Measurements from ENCODE around the gene CFAP97D2.
"Not testable (repeated sequence)": the region's sequence is repeated elsewhere in the genome, so short reads cannot be mapped to it uniquely, and the experiment has no call there.

Gene CFAP97D2

GRCh38 chr13:114158869-114159666, 20.0 kb upstream of the CFAP97D2 start:
- DNase-seq = not testable (repeated sequence)

DNA sequence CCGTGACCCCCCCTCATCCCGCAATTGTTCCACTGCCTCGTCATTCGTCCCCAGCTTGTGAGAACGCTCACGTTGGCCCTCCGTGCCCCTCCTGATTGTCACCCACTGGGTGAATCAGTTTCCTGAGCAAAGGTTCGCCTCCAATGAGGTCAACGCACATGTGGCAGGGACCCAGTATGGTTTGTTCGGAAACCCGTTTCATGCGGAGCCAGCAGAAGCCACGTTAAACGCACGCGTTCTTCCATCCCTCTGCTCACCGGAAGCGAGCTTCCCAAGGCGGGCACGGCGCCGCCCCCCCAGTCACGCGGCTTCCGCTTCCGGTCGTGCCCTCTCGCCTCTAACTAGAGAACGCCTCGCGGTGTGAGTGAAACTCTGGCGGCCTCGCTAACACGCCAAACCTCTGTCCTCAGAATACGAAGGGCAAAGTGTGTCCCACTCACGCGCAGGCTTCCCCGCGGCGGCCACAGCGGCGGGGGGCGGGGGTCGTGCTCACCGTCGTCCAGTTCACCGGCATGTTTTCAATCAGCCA, 18.0 kb upstream of the CFAP97D2 start:
- DNase-seq = no peak

GRCh38 chr13:114161644-114162532, 17.2 kb upstream of the CFAP97D2 start:
- no peak for DNase-seq

GRCh38 chr13:114162533-114162922, 16.5 kb upstream of the CFAP97D2 start:
- DNase-seq = no peak

DNA sequence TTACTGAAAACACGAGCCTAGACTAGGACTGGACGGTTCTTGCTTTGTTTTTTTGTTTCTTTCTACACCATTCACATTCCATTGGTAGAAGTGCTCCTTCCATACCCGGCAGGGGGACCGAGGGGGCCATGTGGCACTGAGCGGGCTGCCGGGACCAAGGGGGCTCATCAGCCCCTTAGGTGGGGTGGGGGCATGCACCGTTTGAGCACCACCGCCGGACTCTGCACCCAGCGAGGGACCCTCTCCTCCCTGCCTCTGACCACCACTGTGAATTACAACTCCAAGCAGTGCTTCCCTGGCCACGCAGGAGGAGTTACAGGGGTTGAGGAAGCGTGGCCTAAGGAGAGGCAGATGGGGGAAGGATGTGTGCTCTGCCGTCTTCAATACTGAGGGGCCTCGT, 15.0 kb upstream of the CFAP97D2 start:
- no peak for DNase-seq

GRCh38 chr13:114164681-114165429, 14.2 kb upstream of the CFAP97D2 start:
- no peak for DNase-seq

DNA sequence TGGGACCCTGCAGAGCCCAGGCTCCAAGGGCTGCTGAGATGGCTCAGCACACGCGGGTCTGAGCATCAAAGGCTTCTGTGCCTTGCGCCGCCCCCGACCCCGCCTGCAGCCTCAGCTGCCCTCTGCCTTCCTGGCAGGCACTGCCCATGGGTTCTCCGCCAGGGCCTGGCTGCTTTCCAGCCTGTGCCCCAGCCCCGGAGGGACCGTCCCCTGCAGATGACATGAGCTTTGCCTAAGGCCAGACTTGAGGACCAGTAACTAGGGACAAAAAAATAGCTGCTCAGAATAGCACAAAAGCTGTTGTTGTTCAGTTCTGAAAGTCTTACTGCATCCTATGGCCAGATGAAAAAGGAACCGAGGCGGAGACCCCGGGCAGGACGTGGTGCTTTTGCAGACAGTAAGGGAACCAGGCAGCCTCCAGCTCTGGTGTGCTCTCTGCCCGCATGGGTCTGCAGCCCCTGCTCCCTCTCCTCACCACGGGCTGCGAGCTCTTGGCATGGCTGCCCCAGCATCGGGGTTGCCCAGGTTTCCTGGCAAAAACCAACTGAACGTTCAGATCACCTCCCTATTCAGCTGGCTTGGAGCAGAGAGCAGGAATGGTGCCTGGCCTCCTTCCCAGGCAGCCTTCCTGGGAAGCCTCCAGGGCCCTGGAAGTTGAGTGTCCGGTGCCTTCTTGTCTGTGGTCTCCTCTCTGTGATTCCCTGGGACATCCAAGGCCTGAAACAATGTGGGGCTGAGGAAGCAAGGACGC, 12.5 kb upstream of the CFAP97D2 start:
- no peak for DNase-seq

- DNase-seq = no peak
These were observed 11.6 kb upstream of the CFAP97D2 start for GRCh38 chr13:114167426-114167825.

GRCh38 chr13:114167885-114168284, 11.2 kb upstream of the CFAP97D2 start:
- no peak for DNase-seq

DNA sequence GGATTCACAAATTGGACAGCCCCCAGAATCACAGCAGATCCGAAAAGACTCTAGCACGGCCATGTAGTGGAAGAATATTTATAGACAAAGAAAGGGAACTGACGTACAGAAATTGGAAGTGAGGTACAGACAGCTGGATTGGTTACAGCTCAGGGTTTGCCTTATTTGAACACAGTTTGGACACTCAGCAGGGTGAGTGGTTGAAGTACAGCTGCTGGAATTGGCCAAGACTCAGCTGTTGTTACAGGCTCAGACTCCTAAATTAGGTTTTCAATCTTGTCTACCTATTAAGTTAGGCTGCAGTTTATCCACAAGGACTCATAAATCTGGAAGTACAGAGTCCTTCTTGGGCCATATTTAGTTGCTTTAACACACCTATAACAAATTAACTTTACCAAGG, 5.8 kb upstream of the CFAP97D2 start:
- DNase-seq = no peak

DNA sequence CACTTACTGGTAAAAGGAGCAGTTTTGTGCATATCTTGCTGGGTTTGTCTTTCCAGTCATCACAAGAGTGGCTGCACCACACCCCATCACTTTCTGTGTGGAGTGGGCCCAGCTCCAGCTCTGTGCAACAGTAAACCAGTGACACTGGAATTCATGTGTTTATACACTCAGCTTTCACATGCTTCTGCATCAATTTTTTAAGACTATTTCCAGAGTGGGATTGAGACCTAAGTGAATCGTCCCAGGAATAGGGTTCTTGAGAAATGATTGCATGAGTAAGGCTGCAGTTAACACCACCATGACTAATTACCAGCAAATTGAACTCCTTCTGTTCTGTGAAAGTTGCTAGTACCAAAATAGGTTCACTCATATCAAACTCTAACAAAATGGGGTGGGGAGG, 5.3 kb upstream of the CFAP97D2 start:
- no peak for DNase-seq

DNA sequence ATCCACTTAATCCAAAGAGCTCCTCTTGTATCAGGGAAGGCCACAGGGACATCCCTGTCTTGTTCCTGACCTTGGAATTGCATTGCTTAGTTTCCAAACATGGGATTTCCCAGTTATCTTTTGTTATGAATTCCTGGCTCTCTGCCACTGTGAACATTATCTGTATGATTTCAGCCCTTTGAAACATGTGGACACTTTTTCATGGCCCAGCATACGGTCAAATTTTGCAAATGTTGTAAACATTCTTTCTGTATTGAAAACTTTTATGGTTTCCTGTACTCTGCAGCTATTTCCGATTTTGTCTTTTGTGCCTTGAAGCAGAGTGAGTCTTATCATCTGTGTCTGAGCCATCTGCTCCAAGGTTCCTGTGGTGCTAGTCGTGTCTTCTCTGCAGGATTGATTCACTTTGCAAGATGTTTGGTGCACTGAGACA, 4.5 kb upstream of the CFAP97D2 start:
- DNase-seq = no peak

DNA sequence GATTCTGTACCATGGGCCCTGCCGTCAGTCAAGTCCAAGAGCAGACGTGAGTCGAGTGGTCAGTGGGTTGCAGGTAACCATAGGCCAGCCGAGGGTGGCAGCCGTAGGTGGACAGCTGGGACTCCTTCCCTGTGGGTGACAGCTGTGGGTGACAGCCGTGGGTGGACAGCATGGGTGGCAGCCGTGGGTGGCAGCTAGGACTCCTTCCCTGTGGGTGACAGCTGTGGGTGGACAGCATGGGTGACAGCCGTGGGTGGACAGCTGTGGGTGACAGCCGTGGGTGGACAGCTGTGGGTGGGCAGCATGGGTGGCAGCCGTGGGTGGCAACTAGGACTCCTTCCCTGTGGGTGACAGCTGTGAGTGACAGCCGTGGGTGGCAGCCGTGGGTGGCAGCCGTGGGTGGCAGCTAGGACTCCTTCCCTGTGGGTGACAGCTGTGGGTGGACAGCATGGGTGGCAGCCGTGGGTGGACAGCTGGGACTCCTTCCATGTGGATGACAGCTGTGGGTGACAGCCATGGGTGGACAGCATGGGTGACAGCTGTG, 2.6 kb upstream of the CFAP97D2 start:
- not testable (repeated sequence) for DNase-seq

- DNase-seq = no peak
These were observed 1.6 kb upstream of the CFAP97D2 start for GRCh38 chr13:114177245-114178010.

DNA sequence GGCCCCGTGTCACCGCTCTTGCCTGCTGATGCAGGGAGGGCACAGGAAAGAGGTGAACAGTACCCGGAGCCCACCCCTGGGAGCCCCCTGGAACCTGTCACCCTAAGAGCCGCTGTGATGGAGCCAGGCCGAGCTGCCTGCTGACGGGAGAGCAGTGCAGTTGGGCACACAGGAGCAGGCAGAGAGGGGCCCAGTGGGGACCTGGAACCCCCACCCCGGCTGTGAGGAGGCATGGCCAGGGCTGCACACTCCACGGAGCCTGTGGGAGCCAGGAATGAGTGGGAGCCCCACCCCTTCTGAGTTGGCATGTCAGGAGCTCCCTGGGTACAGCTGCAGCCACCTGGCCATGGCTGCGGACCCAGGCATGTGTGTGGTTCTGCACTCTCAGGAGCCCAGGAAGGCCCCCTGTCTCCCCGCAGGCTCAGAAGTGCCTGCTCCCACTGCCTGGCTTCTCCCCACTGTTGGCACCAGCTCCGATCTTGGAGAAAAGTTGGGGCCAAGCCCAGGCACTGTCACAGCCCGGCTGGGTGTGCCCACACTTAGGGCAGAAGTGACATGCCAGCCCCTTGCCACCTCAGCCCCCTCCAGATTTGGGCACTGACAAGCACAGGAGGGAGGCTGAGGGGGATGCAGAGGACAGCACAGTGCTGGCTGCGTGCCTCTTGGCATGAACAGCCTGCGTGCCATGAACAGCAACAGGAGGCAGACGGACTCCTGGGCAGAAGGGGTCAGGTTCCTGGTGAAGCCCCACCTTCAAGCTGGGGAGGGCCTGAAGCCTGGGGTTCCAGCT, 6.3 kb downstream of the CFAP97D2 start:
- DNase-seq = no peak

DNA sequence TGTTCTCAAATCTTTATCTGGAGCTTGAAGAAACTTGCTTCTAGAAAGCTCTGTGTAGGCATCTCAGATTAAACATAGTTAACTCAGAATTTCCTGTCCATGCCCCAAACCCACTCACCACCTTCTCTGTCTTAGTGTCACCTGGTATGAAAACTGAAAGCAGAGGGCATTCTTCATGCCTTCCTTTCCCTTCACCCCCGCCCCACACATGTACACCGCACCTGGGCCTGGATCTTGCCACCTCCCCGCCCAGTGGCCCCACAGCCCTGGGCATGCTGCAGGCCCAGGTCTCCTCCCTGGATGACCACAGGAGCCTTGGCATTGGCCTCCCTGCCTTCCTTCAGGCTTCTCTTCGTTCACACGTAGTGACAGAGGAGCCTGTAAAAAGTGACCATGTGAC, 15.8 kb downstream of the CFAP97D2 start:
- no peak for DNase-seq

DNA sequence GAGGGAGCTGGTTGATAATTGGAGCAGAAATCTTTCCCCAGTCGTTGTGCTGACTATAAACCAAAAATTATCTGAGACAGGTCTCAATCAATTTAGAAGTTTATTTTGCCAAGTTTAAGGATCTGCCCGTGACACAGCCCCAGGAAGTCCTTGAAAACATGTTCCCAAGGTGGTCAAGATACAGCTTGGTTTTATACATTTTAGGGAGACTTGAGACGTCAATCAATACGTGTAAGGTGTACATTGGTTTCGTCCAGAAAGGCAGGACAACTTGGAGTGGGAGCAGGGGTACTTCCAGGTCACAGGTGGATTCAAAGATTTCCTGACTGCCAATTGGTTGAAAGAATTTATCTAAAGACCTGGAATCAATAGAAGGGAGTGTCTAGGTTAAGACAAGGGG, 17.6 kb downstream of the CFAP97D2 start:
- no peak for DNase-seq

- no peak for DNase-seq
These were observed 19.5 kb downstream of the CFAP97D2 start for GRCh38 chr13:114198556-114198955.

GRCh38 chr13:114199526-114199925, 20.5 kb downstream of the CFAP97D2 start:
- not testable (repeated sequence) for DNase-seq

DNA sequence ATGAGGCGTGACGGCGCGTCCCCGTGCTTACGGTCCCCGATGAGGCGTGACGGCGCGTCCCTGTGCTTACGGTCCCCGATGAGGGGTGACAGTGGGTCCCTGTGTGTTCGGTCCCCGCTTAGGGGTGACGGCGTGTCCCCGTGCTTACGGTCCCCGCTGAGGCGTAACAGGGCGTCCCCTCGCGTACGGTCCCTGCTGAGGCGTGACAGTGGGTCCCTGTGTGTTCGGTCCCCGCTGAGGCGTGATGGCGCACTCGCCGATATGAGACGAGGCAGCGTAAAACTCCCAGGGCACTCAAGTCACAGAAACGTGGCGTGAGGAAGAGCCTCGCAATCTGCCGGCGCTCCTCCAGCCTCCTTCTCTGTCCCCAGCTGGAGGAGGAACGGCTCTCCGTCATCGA, 20.9 kb downstream of the CFAP97D2 start:
- DNase-seq = no peak
